PC-3 (cell line): ENCODE data around the gene RABEPK.

Experiments used
- EZH2 ChIP-seq: fragments of 300-600 bp; sonication (generic); IDR thresholded peaks from one replicate; pipeline ENCODE4 v1.6.1; 2017; ENCODE audit warnings: antibody characterized with exemption, mild to moderate bottlenecking, low read length; ENCODE audit not compliant: unreplicated experiment
- TF ChIP-seq, protein P1 (sequence below): fragments of 300-600 bp; sonication (generic); conservative IDR thresholded peaks from 2 replicates; pipeline ENCODE4 v1.5.1; 2017; ENCODE audit warnings: antibody characterized with exemption, low read depth, mild to moderate bottlenecking, low read length

DNA sequence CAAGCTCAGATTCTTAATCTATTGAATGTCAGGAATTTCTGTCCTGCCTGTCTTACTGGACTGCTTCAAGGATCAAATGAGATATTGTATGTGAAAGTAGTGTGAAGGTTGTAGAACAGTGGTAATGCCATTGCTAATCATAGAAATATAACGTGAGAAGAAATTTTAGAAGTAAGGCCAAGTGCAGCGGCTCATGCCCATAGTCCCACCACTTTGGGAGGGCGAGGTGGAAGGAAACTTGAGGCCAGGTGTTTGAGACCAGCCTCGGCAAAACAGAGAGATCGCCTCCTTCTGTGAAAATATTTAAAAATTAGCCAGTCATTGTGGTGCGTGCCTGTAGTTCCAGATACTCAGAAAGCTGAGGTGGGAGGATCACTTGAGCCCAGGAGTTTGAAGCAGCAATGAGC is 45.9 kb downstream of the RABEPK start:
- TF ChIP-seq, protein P1, sequence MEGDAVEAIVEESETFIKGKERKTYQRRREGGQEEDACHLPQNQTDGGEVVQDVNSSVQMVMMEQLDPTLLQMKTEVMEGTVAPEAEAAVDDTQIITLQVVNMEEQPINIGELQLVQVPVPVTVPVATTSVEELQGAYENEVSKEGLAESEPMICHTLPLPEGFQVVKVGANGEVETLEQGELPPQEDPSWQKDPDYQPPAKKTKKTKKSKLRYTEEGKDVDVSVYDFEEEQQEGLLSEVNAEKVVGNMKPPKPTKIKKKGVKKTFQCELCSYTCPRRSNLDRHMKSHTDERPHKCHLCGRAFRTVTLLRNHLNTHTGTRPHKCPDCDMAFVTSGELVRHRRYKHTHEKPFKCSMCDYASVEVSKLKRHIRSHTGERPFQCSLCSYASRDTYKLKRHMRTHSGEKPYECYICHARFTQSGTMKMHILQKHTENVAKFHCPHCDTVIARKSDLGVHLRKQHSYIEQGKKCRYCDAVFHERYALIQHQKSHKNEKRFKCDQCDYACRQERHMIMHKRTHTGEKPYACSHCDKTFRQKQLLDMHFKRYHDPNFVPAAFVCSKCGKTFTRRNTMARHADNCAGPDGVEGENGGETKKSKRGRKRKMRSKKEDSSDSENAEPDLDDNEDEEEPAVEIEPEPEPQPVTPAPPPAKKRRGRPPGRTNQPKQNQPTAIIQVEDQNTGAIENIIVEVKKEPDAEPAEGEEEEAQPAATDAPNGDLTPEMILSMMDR, result no peak
- TF ChIP-seq EZH2, result no peak
